Urothelium cell line (cell line): ENCODE measurements around the gene NTF3.
A peak's percentile ranks its signal among the peaks of the same experiment; 100 is the strongest.

Experiments used
- DNase-seq: peaks from one replicate; pipeline ENCODE4 v3.0.0; 2011; ENCODE audit warnings: low spot score, mixed read lengths
- FAIRE-seq: peaks from 2 replicates; lab custom pipeline; 2011; peaks lifted over from hg19 to GRCh38; lab: Jason Lieb, UNC

NTF3 gene

GRCh38 chr12:5456030-5456429, 24.1 kb downstream of the NTF3 start:
- no peak for DNase-seq
- FAIRE-seq = no peak

- DNase-seq = peak; percentile 66
- FAIRE-seq = peak; percentile 67
Measured at GRCh38 chr12:5456906-5457305, 25.0 kb downstream of the NTF3 start.

DNA sequence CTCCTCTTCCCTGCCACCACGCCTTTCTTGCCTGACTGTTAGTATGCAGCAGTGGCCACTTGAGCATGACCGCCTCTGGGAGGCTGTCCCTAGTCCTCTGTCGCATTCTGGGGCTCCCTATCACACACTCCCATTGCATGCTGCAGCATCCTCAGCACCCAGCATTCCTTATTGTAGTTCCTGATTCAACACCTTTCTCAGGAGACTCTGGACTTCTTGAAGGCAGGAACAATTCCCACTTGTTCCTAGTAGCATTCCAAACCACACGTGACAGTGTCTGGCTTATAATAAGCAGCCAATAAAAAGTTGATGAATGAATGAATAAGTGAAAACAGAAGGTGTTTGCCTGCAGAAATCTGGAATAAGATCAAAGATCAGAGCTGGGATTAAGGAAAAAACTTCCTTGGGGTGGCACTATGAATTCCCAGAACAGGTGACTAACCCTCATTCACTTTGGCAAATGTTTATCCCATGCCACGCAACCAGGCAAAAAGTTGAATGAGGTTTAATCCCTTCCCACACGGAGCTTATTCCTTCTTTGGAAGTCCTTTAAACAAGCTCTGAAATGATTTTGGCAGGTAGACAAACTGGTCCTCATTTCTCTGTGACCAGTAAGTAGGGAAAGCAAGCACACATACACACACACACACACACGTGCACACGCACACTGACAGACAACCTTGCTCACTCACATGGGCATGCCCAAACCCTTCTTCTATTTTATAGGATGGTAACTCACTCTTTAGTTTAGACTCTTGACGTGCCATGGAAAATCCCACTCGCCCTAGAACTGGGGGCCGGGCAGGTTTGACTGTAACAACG, 26.5 kb downstream of the NTF3 start:
- FAIRE-seq (peak; percentile 74), DNase-seq (no peak)

DNA sequence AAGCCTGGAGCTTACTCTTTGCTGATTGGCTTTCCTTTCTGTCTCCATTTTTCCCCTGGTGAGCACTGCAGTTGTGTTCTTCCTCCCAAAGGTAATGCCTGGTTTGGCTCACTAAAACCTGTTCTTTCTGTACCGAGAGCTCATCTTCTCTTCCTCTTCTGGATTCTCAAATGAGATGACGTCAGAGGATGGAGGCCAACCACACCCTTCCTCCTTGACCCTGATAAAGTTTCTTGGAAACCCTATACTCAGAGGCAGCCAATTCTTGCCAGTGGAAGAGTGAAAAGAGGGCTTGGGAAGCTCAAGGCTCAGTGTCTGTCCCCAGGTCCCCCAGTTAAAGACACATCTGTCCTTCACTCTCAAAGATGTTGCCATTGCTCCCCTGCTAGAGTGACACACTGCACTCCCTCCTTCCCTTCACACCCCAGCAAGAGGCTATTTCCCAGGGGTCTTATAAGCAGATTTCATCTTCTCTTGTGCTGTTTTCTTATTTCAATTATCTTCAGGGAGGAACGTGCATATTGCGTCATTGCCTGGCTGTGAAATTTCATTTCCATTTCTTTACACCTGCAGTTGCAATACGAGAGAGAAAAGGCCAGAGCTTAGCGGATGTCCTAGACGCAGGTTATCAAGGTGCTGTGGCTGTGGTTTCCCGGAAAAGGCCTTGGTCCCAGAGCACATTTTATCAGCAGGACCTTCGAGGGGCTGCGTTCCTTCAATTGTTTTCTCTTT, 27.3 kb downstream of the NTF3 start:
- FAIRE-seq (peak; percentile 9), DNase-seq (no peak)

DNA sequence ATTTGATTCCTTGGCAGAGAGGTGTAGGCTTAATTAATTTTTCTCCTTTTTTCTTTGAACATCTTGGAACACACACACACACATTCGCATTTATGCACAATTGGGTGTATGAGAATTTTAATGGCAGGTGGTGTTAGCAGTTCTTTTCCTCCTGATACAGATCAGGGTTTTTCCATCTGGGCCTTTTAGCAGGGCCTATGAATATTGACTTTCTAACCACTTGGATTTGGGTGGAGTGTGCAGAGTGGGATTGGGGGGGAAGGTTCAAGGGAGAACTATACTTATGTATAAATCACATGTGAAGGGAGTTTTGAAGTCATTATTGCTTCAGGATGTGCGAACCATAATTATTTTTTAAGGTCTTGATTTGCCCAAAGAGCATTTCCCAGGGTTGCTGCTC, 28.9 kb downstream of the NTF3 start:
- FAIRE-seq (no peak), DNase-seq (no peak)

GRCh38 chr12:5461966-5462365, 30.1 kb downstream of the NTF3 start:
- no peak for DNase-seq
- FAIRE-seq = no peak

- FAIRE-seq = peak; percentile 77
- DNase-seq = no peak
Measured at GRCh38 chr12:5464096-5464495, 32.2 kb downstream of the NTF3 start.

DNA sequence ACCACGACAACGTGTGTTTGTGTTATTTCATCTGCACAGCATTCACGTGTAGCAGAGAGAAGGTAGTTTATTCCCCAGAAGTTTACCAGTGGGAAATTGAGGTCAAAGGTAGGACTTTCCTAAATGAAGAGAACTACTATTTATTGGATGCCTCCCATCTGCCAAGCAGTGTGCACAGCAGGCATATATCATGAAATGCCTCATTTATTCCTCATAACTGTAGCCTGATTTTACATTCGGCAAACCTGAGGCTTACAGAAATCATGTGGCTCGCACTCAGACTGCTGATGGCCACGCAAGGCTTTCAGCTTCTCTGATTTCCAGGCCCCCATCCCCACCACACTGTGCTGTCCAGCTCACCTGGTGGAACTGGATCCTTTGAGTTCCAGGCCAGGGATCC, 33.5 kb downstream of the NTF3 start:
- no peak for FAIRE-seq
- DNase-seq = no peak

- no peak for FAIRE-seq
- DNase-seq = no peak
Measured at GRCh38 chr12:5466521-5466960, 34.6 kb downstream of the NTF3 start.

- DNase-seq (no peak), FAIRE-seq (no peak)
Measured at GRCh38 chr12:5467931-5468330, 36.0 kb downstream of the NTF3 start.

GRCh38 chr12:5470221-5470620, 38.3 kb downstream of the NTF3 start:
- DNase-seq (no peak), FAIRE-seq (no peak)

DNA sequence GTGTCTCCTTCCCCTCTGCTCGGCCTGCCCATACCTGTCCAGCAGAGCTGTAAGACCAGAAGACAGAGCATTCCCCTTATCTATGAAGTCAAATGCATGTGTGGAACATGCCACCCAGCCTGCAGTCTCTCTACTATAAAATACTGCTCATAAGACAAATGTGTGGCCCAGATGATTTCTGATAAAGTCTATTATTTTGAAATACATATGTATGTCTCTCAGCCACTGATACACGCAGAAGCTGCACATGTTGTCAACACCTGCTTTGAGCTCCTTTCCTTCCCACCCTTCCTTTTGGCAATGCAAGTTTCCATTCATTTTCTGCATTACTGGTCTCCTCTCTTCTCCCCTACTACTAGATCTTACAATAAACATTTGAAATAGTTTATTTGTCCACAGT, 38.8 kb downstream of the NTF3 start:
- no peak for FAIRE-seq
- DNase-seq = no peak

GRCh38 chr12:5473076-5473782, 41.3 kb downstream of the NTF3 start:
- no peak for DNase-seq

GRCh38 chr12:5473783-5474116, 41.8 kb downstream of the NTF3 start:
- no peak for FAIRE-seq
- DNase-seq = no peak

More at GRCh38 chr12:5473076-5473782, 41.3 kb downstream of the NTF3 start:
- FAIRE-seq = no peak

- FAIRE-seq (peak; percentile 32), DNase-seq (no peak)
Measured at GRCh38 chr12:5476356-5476755, 44.4 kb downstream of the NTF3 start.

- no peak for DNase-seq
- FAIRE-seq = no peak
Measured at GRCh38 chr12:5478081-5478706, 46.3 kb downstream of the NTF3 start.

DNA sequence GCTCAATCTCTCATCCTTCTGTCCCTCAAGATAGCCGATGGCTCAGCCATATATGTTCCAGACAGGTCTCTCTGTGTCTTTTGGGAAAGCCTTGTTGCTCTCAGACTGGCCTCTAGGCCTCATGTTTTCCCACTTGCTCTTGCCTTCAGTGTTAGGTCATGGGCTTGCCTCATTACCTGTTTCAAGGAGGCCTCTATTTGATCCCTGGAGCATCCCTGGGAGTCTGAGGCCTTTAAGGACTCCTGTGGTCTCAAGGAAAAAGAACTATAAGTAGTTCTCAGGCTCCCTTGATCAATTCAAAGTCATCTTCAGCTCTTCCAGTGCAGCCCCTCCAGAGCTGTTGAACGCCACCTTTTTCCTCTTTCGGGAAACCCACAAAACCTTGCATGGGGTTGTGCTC, 47.9 kb downstream of the NTF3 start:
- FAIRE-seq = no peak
- DNase-seq = no peak

DNA sequence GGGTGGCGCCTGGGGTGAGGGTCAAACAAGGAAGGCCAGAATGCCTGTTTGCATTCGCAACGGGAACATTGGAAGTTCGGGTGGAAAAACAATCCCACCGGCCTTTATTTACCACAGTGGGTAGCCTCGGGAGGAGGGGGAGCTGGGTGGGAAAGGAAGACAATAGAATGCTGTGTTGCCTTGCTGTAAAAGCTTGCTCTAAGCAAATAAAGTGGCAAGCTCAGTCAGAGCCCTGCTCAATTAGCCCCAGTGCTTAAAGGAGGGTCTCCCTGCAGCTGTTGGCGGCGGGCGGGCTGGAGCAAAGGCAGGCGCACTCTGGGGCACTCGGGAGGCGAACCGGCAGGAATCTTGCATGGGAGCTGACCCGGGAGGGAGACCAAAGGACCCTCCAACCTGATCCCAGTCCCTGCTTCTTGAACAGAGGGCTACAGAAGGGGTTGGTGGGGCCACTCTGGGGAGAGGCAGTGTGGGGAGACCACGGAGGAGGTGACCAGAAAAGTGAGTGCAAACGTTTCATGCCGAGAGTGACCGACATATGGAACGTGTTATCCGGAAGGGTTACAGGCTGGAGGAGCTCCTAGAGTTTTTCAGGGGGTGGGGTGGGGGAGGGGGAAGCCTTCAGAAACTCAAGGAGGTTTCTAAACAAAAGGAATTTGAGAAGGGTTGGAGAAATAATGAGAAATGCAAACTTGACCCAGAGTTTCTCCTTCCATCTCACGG, 48.5 kb downstream of the NTF3 start:
- FAIRE-seq (no peak), DNase-seq (no peak)

GRCh38 chr12:5480938-5481303, 49.0 kb downstream of the NTF3 start:
- no peak for FAIRE-seq
- no peak for DNase-seq

DNA sequence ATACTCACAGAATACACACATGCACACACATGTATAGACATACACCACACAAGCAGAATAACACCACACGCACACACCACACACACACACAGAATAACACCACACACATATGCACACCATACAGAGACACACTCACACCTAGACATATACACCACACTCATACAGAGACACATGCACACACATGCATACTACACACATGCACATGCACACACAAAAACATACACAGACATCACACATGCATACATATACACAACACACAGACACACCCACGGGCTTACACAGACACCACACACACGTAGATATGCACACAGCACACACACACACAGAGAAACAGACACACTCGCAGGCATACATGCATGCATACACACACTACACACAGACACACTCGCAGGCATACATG, 49.7 kb downstream of the NTF3 start:
- peak; percentile 99 for FAIRE-seq

GRCh38 chr12:5484426-5484825, 52.5 kb downstream of the NTF3 start:
- FAIRE-seq = no peak
- DNase-seq = no peak

More for the DNA sequence above, 49.7 kb downstream of the NTF3 start:
- no peak for DNase-seq
